Measurements from ENCODE around the gene ADGRE2. TPM values are rescaled to one million over a fixed set of nuclear protein-coding genes. Genes with fewer than 3 reads are reported as not detected.

Gene ADGRE2
- total RNA-seq, 1 experiment from 2014 or later = 0.26 TPM

GRCh38 chr19:14772995-14773394 lies 5.4 kb downstream of the ADGRE2 start:
- POLR2A ChIA-PET (ENCODE audit: unreplicated experiment) = no interaction called here
- CTCF ChIA-PET = no interaction called here

GRCh38 chr19:14772467-14772866 lies 5.9 kb downstream of the ADGRE2 start:
- no peaks in the 10 kb centered on the region for H3F3A ChIP-seq (ENCODE audit: insufficient read depth, low read depth)
- H3K27ac ChIP-seq = no peak overlapping the region
- H3K4me3 ChIP-seq = no peak overlapping the region
- ChIA-PET POLR2A (ENCODE audit: unreplicated experiment) (no interaction called here), CTCF (no interaction called here)
- H3K9me3 ChIP-seq (ENCODE audit: insufficient read depth, low read depth) = no peaks in the 10 kb centered on the region
- BruUV-seq (replicated peaks) = no TSS peak
- no peak overlapping the region for H3K4me2 ChIP-seq
- no peaks in the 10 kb centered on the region for H3K27me3 ChIP-seq (ENCODE audit: insufficient read depth, low read depth)
- no peaks in the 10 kb centered on the region for H3K79me2 ChIP-seq (ENCODE audit: low read depth)
- no peak for DNase-seq
- H3K4me1 ChIP-seq (replicated peaks; ENCODE audit: insufficient read depth) = no peaks in the 10 kb centered on the region; the same call in 1 of the 2 replicates
- intact Hi-C loops (cut with micrococcal nuclease; ENCODE audit: unreplicated experiment) = no loop called here
- no peaks in the 10 kb centered on the region for H3K36me3 ChIP-seq (ENCODE audit: low read depth)
- H2AFZ ChIP-seq = no peak overlapping the region
- TF ChIP-seq EZH2 (IDR thresholded peaks at IDR 0.05; ENCODE audit: low read depth) (no peak), CTCF (conservative IDR thresholded peaks at IDR 0.05) (no peak)
- H3K9me2 ChIP-seq (ENCODE audit: insufficient read depth) = no peaks in the 10 kb centered on the region
- no peaks in the 10 kb centered on the region for H4K20me1 ChIP-seq (ENCODE audit: insufficient read depth)

More at GRCh38 chr19:14772995-14773394, 5.4 kb downstream of the ADGRE2 start:
- H3K27me3 ChIP-seq (ENCODE audit: insufficient read depth, low read depth) = no peaks in the 10 kb centered on the region
- H3K4me3 ChIP-seq = no peak overlapping the region
- no TSS peak for BruUV-seq (replicated peaks)
- TF ChIP-seq CTCF (conservative IDR thresholded peaks at IDR 0.05) (no peak), EZH2 (IDR thresholded peaks at IDR 0.05; ENCODE audit: low read depth) (no peak)
- intact Hi-C loops (cut with micrococcal nuclease; ENCODE audit: unreplicated experiment) = no loop called here
- DNase-seq = no peak
- H3K9me2 ChIP-seq (ENCODE audit: insufficient read depth) = no peaks in the 10 kb centered on the region
- no peaks in the 10 kb centered on the region for H4K20me1 ChIP-seq (ENCODE audit: insufficient read depth)
- no peaks in the 10 kb centered on the region for H3K36me3 ChIP-seq (ENCODE audit: low read depth)
- no peaks in the 10 kb centered on the region for H3K79me2 ChIP-seq (ENCODE audit: low read depth)
- no peaks in the 10 kb centered on the region; the same call in 1 of the 2 replicates for H3K4me1 ChIP-seq (replicated peaks; ENCODE audit: insufficient read depth)
- H3K27ac ChIP-seq = no peak overlapping the region
- H3K9me3 ChIP-seq (ENCODE audit: insufficient read depth, low read depth) = no peaks in the 10 kb centered on the region
- H2AFZ ChIP-seq = no peak overlapping the region
- no peak overlapping the region for H3K4me2 ChIP-seq
- no peaks in the 10 kb centered on the region for H3F3A ChIP-seq (ENCODE audit: insufficient read depth, low read depth)

GRCh38 chr19:14770944-14771839 lies 7.2 kb downstream of the ADGRE2 start:
- Histone ChIP-seq H3K36me3 (ENCODE audit: low read depth) (no peaks in the 10 kb centered on the region), H3K27ac (no peak overlapping the region), H3F3A (ENCODE audit: insufficient read depth, low read depth) (no peaks in the 10 kb centered on the region), H3K4me3 (no peak overlapping the region), H3K9me2 (ENCODE audit: insufficient read depth) (no peaks in the 10 kb centered on the region), H3K9me3 (ENCODE audit: insufficient read depth, low read depth) (no peaks in the 10 kb centered on the region), H2AFZ (no peak overlapping the region), H3K79me2 (ENCODE audit: low read depth) (no peaks in the 10 kb centered on the region), H3K4me2 (no peak overlapping the region), H3K4me1 (replicated peaks; ENCODE audit: insufficient read depth) (no peaks in the 10 kb centered on the region), H4K20me1 (ENCODE audit: insufficient read depth) (no peaks in the 10 kb centered on the region), H3K27me3 (ENCODE audit: insufficient read depth, low read depth) (no peaks in the 10 kb centered on the region)
- ChIA-PET CTCF (no interaction called here), POLR2A (ENCODE audit: unreplicated experiment) (no interaction called here)
- intact Hi-C loops (cut with micrococcal nuclease; ENCODE audit: unreplicated experiment) = no loop called here
- TF ChIP-seq EZH2 (IDR thresholded peaks at IDR 0.05; ENCODE audit: low read depth) (no peak), CTCF (conservative IDR thresholded peaks at IDR 0.05) (no peak)
- no peak for DNase-seq
- no TSS peak for BruUV-seq (replicated peaks)
